Endodermal cell (in vitro differentiated cells): Measurements from ENCODE around the gene CDK3. TPM values are rescaled to one million over a fixed set of nuclear protein-coding genes. Genes with fewer than 3 reads are reported as not detected.

ENCODE experiments used
- DNase-seq: peaks from one replicate; pipeline ENCODE4 v3.0.0-alpha.2; 2017
- H3K27ac ChIP-seq: 2 replicates; pipeline ENCODE4 v1.5.1; 2013; ENCODE audit warnings: mild to moderate bottlenecking, low read depth, low read length, moderate library complexity
- H3K27me3 ChIP-seq: 2 replicates; pipeline ENCODE4 v1.6.1; 2013; ENCODE audit warnings: mild to moderate bottlenecking, low read length, moderate library complexity; ENCODE audit not compliant: insufficient read depth, control insufficient read depth, poor library complexity, severe bottlenecking
- H3K36me3 ChIP-seq: 2 replicates; pipeline ENCODE4 v1.7.0; 2013; ENCODE audit warnings: mild to moderate bottlenecking, low read length, moderate library complexity; ENCODE audit not compliant: control insufficient read depth, insufficient read depth
- H3K4me1 ChIP-seq: one replicate; pipeline ENCODE4 v1.7.0; 2013; ENCODE audit warnings: low read length; ENCODE audit not compliant: control insufficient read depth, insufficient read depth
- H3K4me3 ChIP-seq: 2 replicates; pipeline ENCODE4 v1.5.1; 2013; ENCODE audit warnings: mild to moderate bottlenecking, low read length, moderate library complexity
- H3K9ac ChIP-seq: 2 replicates; pipeline ENCODE4 v1.6.1; 2013; ENCODE audit warnings: mild to moderate bottlenecking, low read length, moderate library complexity; ENCODE audit not compliant: poor library complexity, severe bottlenecking; ENCODE audit errors: extremely low read depth
- H3K9me3 ChIP-seq: 2 replicates; pipeline ENCODE4 v1.6.1; 2013; ENCODE audit warnings: mild to moderate bottlenecking, low read length, moderate library complexity; ENCODE audit not compliant: control insufficient read depth
- H3K27ac Mint-ChIP-seq: 2 replicates; pipeline ENCODE4 v1.8.0; 2020; ENCODE audit warnings: mixed read lengths
- H3K27me3 Mint-ChIP-seq: 2 replicates; pipeline ENCODE4 v1.8.0; 2021; ENCODE audit warnings: mild to moderate bottlenecking, mixed read lengths; ENCODE audit not compliant: insufficient read depth
- H3K36me3 Mint-ChIP-seq: 2 replicates; pipeline ENCODE4 v1.8.0; 2020; ENCODE audit warnings: low read depth, mixed read lengths
- H3K4me1 Mint-ChIP-seq: 2 replicates; pipeline ENCODE4 v1.8.0; 2020; ENCODE audit warnings: mixed read lengths
- H3K4me3 Mint-ChIP-seq: 2 replicates; pipeline ENCODE4 v1.8.0; 2020; ENCODE audit warnings: mild to moderate bottlenecking, moderate library complexity, mixed read lengths
- H3K9me3 Mint-ChIP-seq: 2 replicates; pipeline ENCODE4 v1.8.0; 2020; ENCODE audit warnings: mild to moderate bottlenecking, mixed read lengths
- CTCF ChIP-seq: fragments of 200-600 bp; sonication (generic); conservative IDR thresholded peaks from 2 replicates; pipeline ENCODE4 v1.5.0; 2021; ENCODE audit warnings: antibody characterized with exemption, mild to moderate bottlenecking
- WGBS, 2 experiments: methylation state at CpG; one replicate each; pipeline versions ENCODE4 v1.1.5 to v1.1.7; 2013; ENCODE audit warnings: missing lambda C conversion rate in 2 of 2, mixed read lengths in 1 of 2; ENCODE audit not compliant: insufficient coverage in 1 of 2, insufficient read length in 1 of 2; 5-methylcytosine and 5-hydroxymethylcytosine counted together
- total RNA-seq, 2 donors: library from RNA; stranded (reverse); fragmentation: NEBNext Ultra II Directional in 1 of 2; extraction: Animal tissue kit (Norgen Biotek cat#: 25700) in 1 of 2; gene quantifications; 2 replicates in 1 of 2; 3 replicates in 1 of 2; pipeline ENCODE4 v1.2.1, GENCODE V29; 2021

Gene CDK3
- total RNA-seq, 2 donors from 2014 or later: 7.3 to 11.7 TPM

- 91 to 96% methylated on average over 21 to 26 of the region's 28 CpGs for WGBS, 2 experiments
- no peak overlapping the region for H3K27ac Mint-ChIP-seq
- Histone ChIP-seq H3K4me3 (no peak overlapping the region), H3K9ac (no peak overlapping the region), H3K4me1 (no peaks in the 10 kb centered on the region), H3K9me3 (no peaks in the 10 kb centered on the region), H3K27me3 (no peaks in the 10 kb centered on the region), H3K27ac (no peak overlapping the region), H3K36me3 (no peaks in the 10 kb centered on the region)
- H3K4me1 Mint-ChIP-seq: peaks cover 4% of the 10 kb centered on the region
- no peaks in the 10 kb centered on the region for H3K36me3 Mint-ChIP-seq
- DNase-seq: no peak
- H3K9me3 Mint-ChIP-seq: no peaks in the 10 kb centered on the region
- peaks cover 5% of the 10 kb centered on the region for H3K27me3 Mint-ChIP-seq
- TF ChIP-seq CTCF: no peak
- H3K4me3 Mint-ChIP-seq: no peak overlapping the region
These were observed 22.6 kb downstream of the CDK3 start for GRCh38 chr17:76022973-76023899.

GRCh38 chr17:76023900-76024237 is 23.2 kb downstream of the CDK3 start:
- no peaks in the 10 kb centered on the region for H3K27me3 ChIP-seq
- no peak for DNase-seq
- no peaks in the 10 kb centered on the region for H3K4me1 ChIP-seq
- peaks cover 4% of the 10 kb centered on the region for H3K4me1 Mint-ChIP-seq
- no peak overlapping the region for H3K27ac ChIP-seq
- WGBS, 2 experiments: 89 to 98% methylated on average over 8 to 9 of the region's 9 CpGs
- H3K36me3 ChIP-seq: no peaks in the 10 kb centered on the region
- H3K27ac Mint-ChIP-seq: no peak overlapping the region
- H3K4me3 Mint-ChIP-seq: no peak overlapping the region
- peaks cover 5% of the 10 kb centered on the region for H3K27me3 Mint-ChIP-seq
- no peak for TF ChIP-seq CTCF
- no peaks in the 10 kb centered on the region for H3K9me3 Mint-ChIP-seq
- H3K9ac ChIP-seq: no peak overlapping the region
- no peak overlapping the region for H3K4me3 ChIP-seq
- no peaks in the 10 kb centered on the region for H3K36me3 Mint-ChIP-seq
- no peaks in the 10 kb centered on the region for H3K9me3 ChIP-seq

GRCh38 chr17:76024353-76024752 is 23.7 kb downstream of the CDK3 start:
- no peak overlapping the region for H3K9ac ChIP-seq
- no peak overlapping the region for H3K27ac Mint-ChIP-seq
- peaks cover 6% of the 10 kb centered on the region for H3K4me1 Mint-ChIP-seq
- 88 to 90% methylated on average over 2 to 9 of the region's 9 CpGs for WGBS, 2 experiments
- H3K27me3 Mint-ChIP-seq: peaks cover 5% of the 10 kb centered on the region
- no peak overlapping the region for H3K4me3 ChIP-seq
- no peaks in the 10 kb centered on the region for H3K4me1 ChIP-seq
- DNase-seq: no peak
- no peaks in the 10 kb centered on the region for H3K27me3 ChIP-seq
- no peak overlapping the region for H3K27ac ChIP-seq
- no peak overlapping the region for H3K4me3 Mint-ChIP-seq
- H3K9me3 Mint-ChIP-seq: no peaks in the 10 kb centered on the region
- no peaks in the 10 kb centered on the region for H3K36me3 Mint-ChIP-seq
- H3K36me3 ChIP-seq: no peaks in the 10 kb centered on the region
- no peak for TF ChIP-seq CTCF
- H3K9me3 ChIP-seq: no peaks in the 10 kb centered on the region
